ENCODE data around the gene FHIT. TPM values are rescaled to one million over a fixed set of nuclear protein-coding genes. Genes with fewer than 3 reads are reported as not detected.

Gene FHIT
- total and polyA plus RNA-seq, 9 donors, result 5.1 to 11.8 (median 9.5) TPM

GRCh38 chr3:60009931-60010478, 1241.2 kb downstream of the FHIT start:
- Histone ChIP-seq H3K27me3 (no peaks in the 10 kb centered on the region), H3K4me3 (no peak overlapping the region), H3K9me3 (no peaks in the 10 kb centered on the region), H3K4me1 (ENCODE audit: insufficient read depth) (no peaks in the 10 kb centered on the region), H3K27ac (no peak overlapping the region), H3K36me3 (no peaks in the 10 kb centered on the region)
- intact Hi-C loops (cut with DNase I), result no loop called here
- 87 to 93% (median 92%) methylated on average over 3 of the region's 3 CpGs for WGBS, 3 donors
- no peak for TF ChIP-seq CTCF (IDR thresholded peaks at IDR 0.05)
- TF ChIP-seq EP300 (IDR thresholded peaks at IDR 0.05), result no peak
- no peak for TF ChIP-seq POLR2A (IDR thresholded peaks at IDR 0.05)
- no peak for DNase-seq

GRCh38 chr3:60001369-60001768, 1249.9 kb downstream of the FHIT start:
- intact Hi-C loops (cut with DNase I), result no loop called here
- no peak for TF ChIP-seq EP300 (IDR thresholded peaks at IDR 0.05)
- no peak for TF ChIP-seq CTCF (IDR thresholded peaks at IDR 0.05)
- no peak for TF ChIP-seq POLR2A (IDR thresholded peaks at IDR 0.05)
- 96 to 97% (median 96%) methylated on average over 6 of the region's 6 CpGs for WGBS, 3 donors

GRCh38 chr3:60000311-60001105, 1250.7 kb downstream of the FHIT start:
- Histone ChIP-seq H3K27ac (no peak overlapping the region), H3K36me3 (no peaks in the 10 kb centered on the region), H3K4me3 (no peak overlapping the region), H3K4me1 (ENCODE audit: insufficient read depth) (no peaks in the 10 kb centered on the region), H3K9me3 (no peaks in the 10 kb centered on the region), H3K27me3 (no peaks in the 10 kb centered on the region)
- no peak for DNase-seq
- WGBS, 3 donors, result 95 to 99% (median 98%) methylated on average over 6 of the region's 6 CpGs
- TF ChIP-seq POLR2A (IDR thresholded peaks at IDR 0.05) (no peak), EP300 (IDR thresholded peaks at IDR 0.05) (no peak)
- intact Hi-C loops (cut with DNase I), result no loop called here

More at GRCh38 chr3:60001369-60001768, 1249.9 kb downstream of the FHIT start:
- Histone ChIP-seq H3K4me1 (ENCODE audit: insufficient read depth) (no peaks in the 10 kb centered on the region), H3K4me3 (no peak overlapping the region), H3K27me3 (no peaks in the 10 kb centered on the region), H3K36me3 (no peaks in the 10 kb centered on the region), H3K9me3 (no peaks in the 10 kb centered on the region), H3K27ac (no peak overlapping the region)
- no peak for DNase-seq

GRCh38 chr3:59998058-59998457, 1253.2 kb downstream of the FHIT start:
- no peak for DNase-seq
- H3K4me3 ChIP-seq, result no peak overlapping the region
- H3K27ac ChIP-seq, result no peak overlapping the region
- no peaks in the 10 kb centered on the region for H3K9me3 ChIP-seq
- no peaks in the 10 kb centered on the region for H3K4me1 ChIP-seq (ENCODE audit: insufficient read depth)
- WGBS, 3 donors, result 66 to 69% (median 69%) methylated on average over 6 of the region's 6 CpGs
- H3K36me3 ChIP-seq, result no peaks in the 10 kb centered on the region
- intact Hi-C loops (cut with DNase I), result no loop called here
- TF ChIP-seq CTCF (IDR thresholded peaks at IDR 0.05) (no peak), EP300 (IDR thresholded peaks at IDR 0.05) (no peak), POLR2A (IDR thresholded peaks at IDR 0.05) (no peak)
- H3K27me3 ChIP-seq, result no peaks in the 10 kb centered on the region

- TF ChIP-seq POLR2A (IDR thresholded peaks at IDR 0.05), result no peak
- TF ChIP-seq EP300 (IDR thresholded peaks at IDR 0.05), result no peak
- Histone ChIP-seq H3K4me1 (ENCODE audit: insufficient read depth) (no peaks in the 10 kb centered on the region), H3K9me3 (no peaks in the 10 kb centered on the region)
These were observed 1253.7 kb downstream of the FHIT start for GRCh38 chr3:59997583-59997982.

More at GRCh38 chr3:59997583-59997982, 1253.7 kb downstream of the FHIT start:
- H3K27me3 ChIP-seq, result no peaks in the 10 kb centered on the region
- no peaks in the 10 kb centered on the region for H3K36me3 ChIP-seq
- WGBS, 3 donors, result 69 to 79% (median 70%) methylated on average over 1 of the region's 1 CpG
- no peak overlapping the region for H3K4me3 ChIP-seq
- no peak overlapping the region for H3K27ac ChIP-seq
- intact Hi-C loops (cut with DNase I), result no loop called here
- no peak for DNase-seq

Measured in ovary (tissue), 9 donors.